Esophagus squamous epithelium (tissue), 5 donors: ENCODE data around the gene HEMGN. TPM values are rescaled to one million over a fixed set of nuclear protein-coding genes. Genes with fewer than 3 reads are reported as not detected.

ENCODE experiments used
- DNase-seq: peaks from one replicate; lab custom pipeline; 2025; lab: John Stamatoyannopoulos, UW
- H3K27ac ChIP-seq, 4 donors: fragments of 200-600 bp; sonication (generic); one replicate each; pipeline ENCODE4 v1.5.1; 2016 to 2019; ENCODE audit warnings: mild to moderate bottlenecking in 1 of 4
- H3K27me3 ChIP-seq, 4 donors: fragments of 200-600 bp; sonication (generic); 1 replicate in 3 of 4; 2 replicates in 1 of 4; pipeline versions ENCODE4 v1.5.1 to v1.6.0; 2017 to 2021; ENCODE audit warnings: antibody characterized with exemption in 1 of 4
- H3K36me3 ChIP-seq, 3 donors: fragments of 200-600 bp; sonication (generic); one replicate each; pipeline ENCODE4 v1.5.1; 2016 to 2019
- H3K4me1 ChIP-seq, 3 donors: fragments of 200-600 bp; sonication (generic); one replicate each; pipeline ENCODE4 v1.5.1; 2017 to 2019
- H3K4me3 ChIP-seq, 4 donors: fragments of 200-600 bp; sonication (generic); 1 replicate in 3 of 4; 2 replicates in 1 of 4; pipeline ENCODE4 v1.5.1; 2016 to 2019; ENCODE audit warnings: mild to moderate bottlenecking in 2 of 4, moderate library complexity in 1 of 4
- H3K9me3 ChIP-seq, 3 donors: fragments of 200-600 bp; sonication (generic); one replicate each; pipeline ENCODE4 v1.5.1; 2016 to 2019
- CTCF ChIP-seq, 6 experiments: fragments of 450-650 bp in 4 of 6; fragments of 200-600 bp in 2 of 6; sonication (generic) in 2 of 6; IDR thresholded peaks; one replicate each; pipeline ENCODE4 v1.5.1; 2016 to 2019; ENCODE audit warnings: antibody characterized with exemption in 6 of 6, mild to moderate bottlenecking in 4 of 6, moderate library complexity in 4 of 6
- POLR2A ChIP-seq, 4 donors: fragments of 450-650 bp; IDR thresholded peaks; one replicate each; pipeline ENCODE4 v1.6.1; 2017; ENCODE audit warnings: antibody characterized with exemption in 4 of 4, mild to moderate bottlenecking in 4 of 4, moderate library complexity in 3 of 4
- WGBS, 2 donors: methylation state at CpG; one replicate each; pipeline ENCODE4 v1.1.5; 2018; 5-methylcytosine and 5-hydroxymethylcytosine counted together
- intact Hi-C: fragments of 100-400 bp; cut with DNase I; formaldehyde crosslinking; loops from one replicate; pipeline ENCODE4 v1.15.0; 2022
- small RNA-seq, 4 donors: library from RNA; depleted of rRNA; stranded (forward); fragments of <200 nt; gene quantifications; one replicate each; pipeline ENCODE3, GENCODE V24; 2016
- total RNA-seq, 4 donors: library from RNA; depleted of rRNA; stranded (reverse); fragments of >200 nt; gene quantifications; one replicate each; pipeline ENCODE4 v1.1.0, GENCODE V29; 2016
- donor health status: DM: yes; HTN: yes; CAD: no.

Gene HEMGN
- total RNA-seq, 4 donors from 2014 or later = not detected

DNA sequence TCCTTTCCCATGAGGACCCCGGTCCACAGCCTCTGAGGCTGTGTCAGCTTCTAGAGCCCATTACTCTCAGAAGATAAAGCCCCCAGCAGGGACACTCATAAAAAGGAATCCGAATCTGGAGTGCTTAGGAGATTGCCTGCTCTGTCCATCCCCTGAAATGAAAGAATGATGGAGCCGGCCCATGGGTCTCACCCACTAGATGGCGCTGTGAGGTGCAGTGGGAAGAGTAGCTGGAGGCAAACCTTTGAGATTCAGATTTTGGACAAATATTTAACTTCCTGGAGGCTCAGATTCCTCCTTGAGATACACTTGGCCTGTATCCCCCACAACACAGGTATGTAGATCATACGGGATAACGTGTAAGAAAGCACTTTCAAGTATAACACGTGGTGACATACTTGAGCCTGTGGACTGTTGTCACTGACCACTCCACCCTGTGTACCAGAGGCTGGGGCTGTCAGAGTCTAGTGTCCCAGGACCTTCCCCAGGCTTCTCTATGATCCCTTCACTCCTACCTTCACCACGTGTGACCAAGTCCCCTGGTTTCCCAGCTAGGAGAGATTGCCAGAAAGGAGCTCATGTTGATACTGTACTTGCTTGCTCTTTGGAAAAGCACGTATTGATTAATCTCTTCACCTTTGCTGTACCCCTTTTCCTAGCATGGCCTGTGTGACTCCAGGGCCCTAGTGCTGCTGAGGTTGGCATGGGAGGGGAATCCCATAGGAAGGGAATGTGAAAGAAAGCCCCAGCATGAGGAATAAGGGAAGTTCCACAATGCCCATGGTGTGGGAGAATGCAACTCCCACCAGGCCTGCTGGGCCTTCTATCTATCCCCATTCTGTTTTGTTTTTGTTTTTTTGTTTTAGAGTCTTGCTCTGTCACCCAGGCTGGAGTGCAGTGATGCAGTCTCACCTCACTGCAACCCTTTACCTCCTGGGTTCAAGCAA is 47.8 kb downstream of the HEMGN start:
- Histone ChIP-seq H3K4me3 (no peak overlapping the region), H3K36me3 (no peaks in the 10 kb centered on the region), H3K9me3 (no peaks in the 10 kb centered on the region), H3K4me1 (peaks cover 0 to 12% (median 0%) of the 10 kb centered on the region in 3 donors), H3K27me3 (no peaks in the 10 kb centered on the region), H3K27ac (no peak overlapping the region)
- WGBS, 2 donors = 50 to 74% methylated on average over 8 to 9 of the region's 9 CpGs
- no peak for DNase-seq
- TF ChIP-seq POLR2A (IDR thresholded peaks at IDR 0.05) = no peak
- peak in 4 of 6 experiments; percentile 33 to 65 (median 56) for TF ChIP-seq CTCF (IDR thresholded peaks at IDR 0.05)
- intact Hi-C loops = no loop called here

GRCh38 chr9:97880336-97880735 is 57.6 kb downstream of the HEMGN start:
- no peak for DNase-seq
- no peaks in the 10 kb centered on the region for H3K27me3 ChIP-seq
- intact Hi-C loops = no loop called here
- WGBS, 2 donors = 91 to 93% methylated on average over 4 of the region's 4 CpGs
- peaks cover 0 to 18% (median 4%) of the 10 kb centered on the region in 3 donors for H3K4me1 ChIP-seq
- TF ChIP-seq CTCF (IDR thresholded peaks at IDR 0.05) (no peak), POLR2A (IDR thresholded peaks at IDR 0.05) (no peak)
- no peak overlapping the region for H3K27ac ChIP-seq
- no peaks in the 10 kb centered on the region for H3K36me3 ChIP-seq
- no peak overlapping the region for H3K4me3 ChIP-seq
- no peaks in the 10 kb centered on the region for H3K9me3 ChIP-seq

Small RNA genes within 50 kb of the gene (small RNA-seq; reads per million reads assigned to genes)
- 0 reads per million in 4 donors for gene RF00019

Other genes starting within 250 kb of the HEMGN start
- gene XPA, start 240.8 kb downstream of the HEMGN start, total RNA-seq = 10 to 100 TPM in 2 of 4 donors, 1 to 10 TPM in 2; 8.5 to 14.5 (median 10.3) TPM
- gene FOXE1, start 84.9 kb downstream of the HEMGN start, total RNA-seq = 10 to 100 TPM in 3 of 4 donors, 1 to 10 TPM in 1; 7.1 to 17.4 (median 12.4) TPM
- gene TRMO, start 15.7 kb downstream of the HEMGN start, total RNA-seq = 10 to 100 TPM; 16.0 to 41.1 (median 20.7) TPM
- 10 to 100 TPM; 21.9 to 41.8 (median 28.4) TPM for gene ANP32B, start 45.2 kb upstream of the HEMGN start, total RNA-seq
- 10 to 100 TPM; 46.2 to 72.0 (median 58.4) TPM for gene NANS, start 118.6 kb upstream of the HEMGN start, total RNA-seq
- gene TRIM14, start 181.1 kb upstream of the HEMGN start, total RNA-seq = 10 to 100 TPM; 21.0 to 39.2 (median 31.6) TPM